GM10847 (cell line): ENCODE measurements around the gene FBXO38.

Experiments used
- POLR2A ChIP-seq: IDR thresholded peaks from 2 replicates; pipeline ENCODE4 v1.6.1; 2011; ENCODE audit not compliant: insufficient read length; ENCODE audit errors: extremely low read depth

The FBXO38 gene

DNA sequence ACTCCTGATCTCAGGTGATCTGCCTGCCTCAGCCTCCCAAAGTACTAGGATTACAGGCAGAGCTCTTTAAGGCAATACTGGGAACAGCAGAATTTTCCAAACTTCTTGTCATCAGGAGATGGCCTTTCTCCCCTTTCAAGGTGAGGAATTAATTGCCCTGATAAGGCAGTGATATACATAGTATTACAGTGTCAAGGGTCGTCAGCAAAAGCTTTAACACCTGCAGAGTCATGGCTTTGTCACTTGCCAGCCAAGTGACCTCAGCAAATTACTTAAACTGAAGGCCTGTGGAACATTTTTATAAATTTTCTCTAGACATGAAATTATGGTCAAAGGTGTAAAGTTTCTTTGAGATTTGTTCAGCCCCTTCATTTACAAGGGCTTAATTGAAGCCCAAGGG is 59.5 kb downstream of the FBXO38 start:
- TF ChIP-seq POLR2A = no peak

DNA sequence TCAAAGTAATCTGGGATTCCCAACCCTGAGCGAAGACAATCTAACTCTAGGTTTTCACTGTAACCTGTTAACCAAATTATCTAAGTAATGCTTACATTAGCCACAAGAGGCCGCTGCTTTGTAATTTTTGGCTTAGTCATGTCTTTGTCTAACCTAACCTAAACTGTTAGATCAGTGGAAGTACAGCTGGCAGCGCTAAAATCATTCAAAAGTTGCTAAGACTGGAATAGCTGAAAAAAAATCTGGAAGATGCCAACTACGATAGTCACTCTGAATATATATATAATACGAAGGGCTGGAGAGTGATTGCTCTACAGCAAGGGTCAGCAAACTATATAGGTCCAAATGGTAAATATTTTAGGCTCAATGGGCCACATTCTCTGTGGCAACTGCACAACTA is 60.2 kb downstream of the FBXO38 start:
- TF ChIP-seq POLR2A = no peak

DNA sequence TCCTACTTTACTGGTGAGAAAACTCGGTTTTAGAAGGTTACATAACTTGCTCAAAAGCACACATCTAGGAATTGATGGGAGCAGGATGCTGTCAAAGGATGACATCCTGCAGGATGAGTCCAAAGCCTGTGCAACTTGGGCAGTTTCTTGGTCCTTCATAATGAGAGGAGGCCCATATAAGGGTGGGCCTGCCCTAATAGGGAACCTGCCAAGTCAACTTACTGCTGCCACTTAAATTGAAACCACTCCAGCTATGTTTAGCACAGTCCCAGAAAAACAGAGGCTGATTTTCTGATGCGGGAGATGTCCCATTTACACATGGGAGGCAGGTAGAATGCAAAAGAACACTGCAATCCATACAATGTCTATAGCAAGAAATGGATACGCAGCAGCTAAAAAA is 61.8 kb downstream of the FBXO38 start:
- no peak for TF ChIP-seq POLR2A

DNA sequence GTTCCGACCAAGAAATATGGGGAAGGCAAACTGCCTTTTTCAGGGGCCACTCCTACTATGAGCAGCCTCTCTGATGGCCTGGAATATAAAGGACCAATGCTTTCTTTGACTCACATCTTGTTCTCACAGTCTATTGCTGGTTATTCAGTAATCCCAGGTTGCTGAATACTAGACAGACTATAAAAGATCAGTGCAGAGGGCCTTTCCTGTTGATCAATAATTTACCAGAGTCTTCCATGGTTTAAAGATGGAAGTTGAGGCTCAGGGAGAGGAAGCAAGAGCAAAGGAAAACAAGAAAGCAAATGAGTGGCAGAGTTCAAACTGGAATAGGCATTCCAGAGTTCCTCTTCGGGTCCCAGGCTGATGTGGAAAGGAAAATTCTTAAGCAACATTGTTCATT is 62.9 kb downstream of the FBXO38 start:
- TF ChIP-seq POLR2A = no peak

DNA sequence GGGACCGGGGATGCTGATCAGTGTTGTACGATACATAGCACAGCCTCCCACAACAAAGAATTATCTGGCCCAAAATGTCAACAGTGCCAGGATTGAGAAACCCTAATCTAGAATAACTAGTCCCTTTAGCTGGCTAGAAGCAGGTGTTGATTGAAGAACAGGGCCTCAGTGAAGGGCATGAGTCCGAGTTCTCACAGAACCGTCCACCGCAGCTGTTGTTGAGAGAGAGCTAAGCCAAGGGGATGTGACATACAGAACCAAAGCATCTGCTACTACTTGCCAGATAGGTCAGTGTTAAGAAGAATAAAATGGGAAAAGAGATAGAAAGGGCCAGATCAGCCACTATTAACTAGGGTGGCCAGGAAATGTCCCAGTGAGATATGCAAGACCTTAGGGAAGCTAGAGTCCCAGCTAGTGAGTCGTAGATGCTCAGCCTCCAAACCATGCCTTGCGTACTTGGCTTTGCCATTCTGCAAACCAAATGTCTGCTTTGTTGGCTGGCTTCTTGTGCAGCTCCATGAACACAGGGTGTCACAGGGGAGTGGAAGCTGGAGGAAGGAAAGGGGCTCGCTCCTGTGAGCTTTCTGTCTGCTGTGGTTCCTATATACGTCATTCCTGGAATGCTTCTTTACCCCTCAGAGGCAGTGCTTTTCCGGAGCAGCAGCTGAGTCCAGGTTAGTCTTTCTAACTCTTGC is 68.9 kb downstream of the FBXO38 start:
- no peak for TF ChIP-seq POLR2A

DNA sequence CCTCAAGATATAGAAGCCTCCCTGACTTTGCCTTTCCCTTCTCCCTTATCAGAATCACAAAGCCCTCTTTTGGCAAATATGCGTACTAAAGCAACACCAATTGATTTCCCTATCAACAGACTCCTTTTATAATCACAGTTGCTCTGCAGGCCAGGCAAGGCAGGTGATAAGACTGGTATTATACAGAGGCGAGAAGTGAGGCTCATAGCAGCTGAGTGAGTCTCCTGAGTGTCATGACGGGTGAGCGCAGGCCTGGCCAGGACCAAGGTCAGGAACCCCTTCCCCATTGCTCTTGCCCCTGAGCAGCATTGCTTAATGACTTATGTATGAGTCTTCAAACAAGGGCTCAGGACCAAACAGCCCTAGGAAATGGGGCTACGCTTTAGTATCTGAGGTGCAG is 70.8 kb downstream of the FBXO38 start:
- no peak for TF ChIP-seq POLR2A

DNA sequence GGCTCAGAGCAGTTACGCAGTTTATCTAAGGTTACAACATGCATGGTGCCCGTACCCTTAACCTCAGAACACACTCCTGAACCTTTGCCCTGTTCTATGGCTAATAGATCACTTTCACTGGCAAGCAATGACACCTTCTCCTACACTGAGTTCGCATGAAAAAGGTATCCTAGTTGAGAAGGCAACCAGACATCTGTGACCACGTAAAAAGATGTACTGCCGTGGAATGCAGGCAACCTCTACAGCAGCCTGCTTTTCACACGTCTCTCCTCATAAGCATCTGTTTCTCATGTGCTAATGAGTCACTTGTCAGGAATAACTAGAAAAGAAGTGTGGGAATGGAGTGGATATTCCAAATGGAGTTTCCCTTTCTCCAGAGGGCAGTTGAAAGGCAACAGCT is 71.4 kb downstream of the FBXO38 start:
- TF ChIP-seq POLR2A = no peak

DNA sequence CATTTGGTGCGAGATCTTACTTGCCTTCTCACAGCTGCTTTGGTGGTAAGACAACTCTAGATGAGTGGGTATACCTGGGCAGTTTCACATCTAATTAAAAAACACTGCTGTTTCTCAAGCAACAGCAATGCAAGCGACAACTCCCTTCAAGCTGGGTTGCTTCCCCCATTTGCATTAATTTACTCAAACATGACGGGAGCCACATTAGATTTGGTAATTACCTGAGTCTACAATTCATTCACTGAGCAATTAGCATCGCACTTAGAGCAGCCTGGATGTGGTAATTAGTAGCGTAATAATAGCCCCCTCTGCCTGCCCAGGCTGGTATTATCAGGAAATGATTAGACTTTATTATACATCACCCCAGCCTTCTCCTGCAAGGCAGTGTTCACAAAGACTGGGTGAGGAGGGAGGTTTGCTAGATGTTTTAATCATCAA is 73.4 kb downstream of the FBXO38 start:
- no peak for TF ChIP-seq POLR2A

DNA sequence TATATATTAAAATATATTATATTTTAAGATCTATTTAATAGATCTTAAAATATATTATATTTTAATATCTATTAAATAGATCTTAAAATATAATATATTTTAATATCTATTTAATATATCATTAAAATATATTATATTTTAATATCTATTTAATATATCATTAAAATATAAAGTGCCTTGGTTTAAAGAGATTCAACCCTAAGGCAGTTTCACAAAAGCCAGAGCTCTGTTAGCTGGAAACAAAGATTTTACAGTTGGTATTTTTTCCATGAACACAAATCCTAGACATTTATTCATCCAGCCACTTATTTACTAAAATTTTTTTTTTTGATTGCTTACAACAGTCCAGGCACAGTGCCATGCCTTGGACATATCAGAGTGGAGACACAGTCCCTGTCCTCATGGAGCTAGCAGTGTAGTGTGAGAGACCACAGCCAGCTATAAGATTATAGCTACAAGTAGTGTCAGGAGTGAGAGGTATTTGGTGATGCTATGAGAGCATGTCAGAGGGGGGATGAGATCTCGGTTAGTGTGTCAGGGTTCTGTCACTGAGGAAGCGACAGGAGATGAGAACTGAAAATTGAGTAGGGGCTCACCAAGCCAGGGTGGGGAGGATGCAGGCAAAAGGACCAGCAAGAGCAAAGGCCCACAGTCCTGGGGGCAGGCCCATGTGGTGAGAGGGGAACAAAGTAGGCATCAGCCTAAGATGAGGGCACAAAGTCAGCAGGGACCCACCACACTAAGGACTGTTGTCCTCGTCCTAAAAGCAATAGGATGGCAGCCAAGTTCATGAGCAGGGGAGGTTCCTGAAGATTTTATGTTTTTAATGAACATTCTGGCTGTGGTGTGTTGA is 74.5 kb downstream of the FBXO38 start:
- no peak for TF ChIP-seq POLR2A

DNA sequence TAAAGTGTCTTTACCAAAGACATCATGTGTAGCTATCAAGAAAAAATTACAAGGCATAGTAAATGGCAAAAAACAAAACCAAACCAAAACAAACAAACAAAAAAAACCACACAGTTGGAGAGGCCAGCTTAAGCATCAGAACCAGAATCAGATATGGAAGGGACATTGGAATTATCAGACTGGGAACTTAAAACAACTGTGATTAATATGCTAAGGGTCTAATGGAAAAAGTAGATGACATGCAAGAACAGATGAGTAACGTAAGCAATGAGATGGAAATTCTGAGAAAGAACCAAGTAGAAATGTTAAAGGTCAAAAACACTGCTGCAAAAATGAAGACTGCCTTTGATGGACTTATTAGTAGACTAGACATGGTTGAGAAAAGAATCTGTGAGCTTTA is 75.9 kb downstream of the FBXO38 start:
- TF ChIP-seq POLR2A = no peak

DNA sequence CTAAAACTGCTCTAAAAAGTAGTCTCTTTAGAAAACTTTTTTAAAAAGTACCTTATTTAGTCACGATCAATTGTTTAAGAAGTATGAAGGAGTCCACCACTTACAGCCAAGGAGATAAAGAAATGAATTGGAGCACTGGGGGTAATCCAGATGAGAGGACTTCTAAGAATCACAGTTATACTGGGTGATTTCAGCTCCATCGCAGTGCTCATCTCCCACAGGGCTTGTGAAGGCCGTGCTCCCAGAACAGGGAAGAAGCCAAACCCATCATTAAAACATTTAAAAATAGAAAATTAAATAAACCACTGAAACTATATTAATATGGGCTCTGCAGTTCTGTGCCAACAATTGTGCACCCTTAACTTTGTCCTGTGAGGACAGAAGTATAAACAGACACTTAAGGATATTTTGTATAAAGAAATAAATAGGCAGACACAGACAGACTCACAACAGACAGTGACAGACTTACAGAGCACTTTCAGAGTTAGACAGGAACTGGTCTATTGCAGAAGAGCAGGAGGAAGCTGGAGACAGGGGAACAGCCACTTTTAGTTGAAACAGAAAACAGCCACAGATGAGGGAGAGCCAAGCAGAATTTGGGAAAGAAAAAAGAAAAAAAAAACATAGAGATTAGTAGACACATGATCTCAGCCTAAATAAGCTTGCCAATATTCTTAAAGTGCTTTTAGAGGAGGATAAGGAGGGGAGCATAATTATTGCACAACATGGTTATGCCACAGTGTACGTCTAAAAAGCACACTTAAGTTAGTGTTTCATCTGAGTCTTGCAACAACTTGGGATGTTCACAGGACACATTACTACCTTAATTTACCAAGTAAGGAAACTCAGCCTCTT is 81.8 kb downstream of the FBXO38 start:
- TF ChIP-seq POLR2A = no peak

DNA sequence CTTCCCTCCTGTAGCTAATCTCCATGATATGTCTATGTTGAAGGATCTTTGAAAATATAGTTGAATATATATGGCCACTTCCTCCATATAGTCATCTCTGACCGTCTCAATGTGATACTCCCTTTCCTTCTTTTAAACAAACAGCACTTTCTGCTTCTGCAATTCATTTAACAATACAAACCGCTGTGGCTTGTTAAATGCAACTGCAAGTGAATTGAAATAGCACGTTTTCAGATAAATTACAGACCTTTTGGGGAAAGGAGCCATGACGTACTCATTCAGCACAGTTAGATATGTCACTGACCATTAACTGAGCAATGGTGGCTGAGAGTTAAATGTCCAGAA is 82.5 kb downstream of the FBXO38 start:
- no peak for TF ChIP-seq POLR2A

DNA sequence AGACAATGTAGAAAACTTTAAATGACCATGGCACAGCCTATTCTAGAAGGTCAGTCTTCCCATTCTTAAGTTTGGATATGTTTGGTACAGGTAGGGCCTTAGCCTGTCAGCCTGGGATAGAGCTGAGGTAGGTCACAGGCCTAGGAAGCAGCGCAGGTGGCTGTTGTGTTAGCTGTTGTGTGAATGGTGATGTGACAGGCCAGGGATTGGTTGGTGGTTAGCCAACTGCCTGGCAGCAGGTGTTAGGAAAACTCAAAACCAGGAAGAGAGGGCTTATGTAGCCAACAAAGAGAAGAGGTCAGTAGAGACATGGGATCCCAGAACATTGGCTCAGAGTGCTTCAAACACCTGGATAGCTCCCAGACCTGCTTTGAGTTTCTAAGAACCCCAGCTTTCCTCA is 84.2 kb downstream of the FBXO38 start:
- no peak for TF ChIP-seq POLR2A

DNA sequence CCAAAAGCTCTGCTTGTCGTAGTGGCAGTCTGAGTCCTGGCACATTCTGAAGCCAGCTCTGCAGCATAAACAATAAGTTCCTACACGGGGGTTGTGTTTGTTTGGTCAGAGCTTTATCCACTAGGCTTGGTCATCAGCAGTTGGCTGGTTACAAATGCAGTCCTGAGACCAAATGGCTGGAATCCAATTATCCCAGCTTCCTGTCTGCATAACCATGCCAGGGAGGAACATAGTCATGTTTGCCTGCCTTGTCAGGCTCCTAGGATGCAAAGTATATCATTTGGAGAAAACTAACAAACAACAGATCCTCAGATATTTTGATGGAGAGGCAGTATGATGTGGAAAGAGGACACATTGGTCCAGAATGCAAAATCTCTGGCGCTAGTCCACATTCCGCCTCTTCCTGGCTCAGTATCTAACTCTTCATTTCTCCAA is 85.8 kb downstream of the FBXO38 start:
- TF ChIP-seq POLR2A = no peak

DNA sequence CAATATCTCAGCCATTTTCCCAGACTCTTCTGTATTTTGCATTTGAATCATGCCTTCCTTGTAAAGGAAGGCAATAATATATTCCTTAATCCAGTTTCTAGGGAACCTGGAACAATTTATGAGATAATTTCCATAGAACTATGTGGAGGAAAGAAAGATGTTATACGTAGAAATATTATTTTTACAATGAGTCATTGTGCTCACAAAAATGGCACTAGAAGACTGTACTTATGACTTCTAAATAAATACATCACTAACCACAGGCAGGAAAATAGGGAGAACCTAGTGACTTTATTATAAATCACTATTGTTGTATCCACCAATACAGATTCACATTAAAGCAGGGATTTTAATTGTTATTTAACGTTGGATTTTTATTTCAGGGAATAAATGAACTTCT is 87.6 kb downstream of the FBXO38 start:
- TF ChIP-seq POLR2A = no peak
